HUES48 (cell line): ENCODE measurements around the gene SLMAP.
"Not testable (repeated sequence)": the region's sequence is repeated elsewhere in the genome, so short reads cannot be mapped to it uniquely, and the experiment has no call there.

Experiments
- H3K27ac ChIP-seq: one replicate; pipeline ENCODE4 v1.7.0; 2013; ENCODE audit warnings: low read depth, low read length, inconsistent platforms
- H3K27me3 ChIP-seq: 2 replicates; pipeline ENCODE4 v1.6.1; 2013; ENCODE audit warnings: mild to moderate bottlenecking, low read length; ENCODE audit not compliant: control insufficient read depth, insufficient read depth
- H3K36me3 ChIP-seq: 2 replicates; pipeline ENCODE4 v1.6.1; 2013; ENCODE audit warnings: low read length; ENCODE audit not compliant: control insufficient read depth, insufficient read depth
- H3K4me1 ChIP-seq: 2 replicates; pipeline ENCODE4 v1.6.1; 2013; ENCODE audit warnings: mild to moderate bottlenecking, low read length; ENCODE audit not compliant: control insufficient read depth, insufficient read depth
- H3K4me3 ChIP-seq: 2 replicates; pipeline ENCODE4 v1.5.1; 2013; ENCODE audit warnings: mild to moderate bottlenecking, low read depth, low read length
- H3K9ac ChIP-seq: 2 replicates; pipeline ENCODE4 v1.6.1; 2013; ENCODE audit warnings: mild to moderate bottlenecking, low read depth, low read length, moderate library complexity
- H3K9me3 ChIP-seq: 2 replicates; pipeline ENCODE4 v1.6.1; 2013; ENCODE audit warnings: low read length; ENCODE audit not compliant: control insufficient read depth, insufficient read depth

Gene SLMAP

DNA sequence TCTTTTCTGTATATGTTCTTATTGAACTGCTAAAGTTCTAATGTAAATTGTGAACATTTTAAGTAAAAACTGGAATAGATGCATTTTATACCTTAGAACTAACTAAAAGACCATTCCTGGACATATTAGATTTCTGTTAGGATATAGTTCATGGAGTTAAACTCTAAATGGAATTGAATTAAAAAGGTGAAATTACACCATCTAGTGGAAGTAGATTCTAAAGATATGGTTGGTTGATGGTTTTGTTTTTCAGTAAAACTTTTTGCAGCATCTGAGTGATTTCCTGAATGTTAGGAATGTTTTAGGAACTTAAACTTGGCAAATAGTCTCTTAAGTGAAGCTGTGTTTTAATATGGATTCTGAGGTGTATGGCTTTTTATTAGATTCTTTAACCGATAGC is 96.8 kb downstream of the SLMAP start:
- no peak overlapping the region for H3K4me3 ChIP-seq
- no peaks in the 10 kb centered on the region for H3K9me3 ChIP-seq
- no peaks in the 10 kb centered on the region for H3K27me3 ChIP-seq
- H3K36me3 ChIP-seq: peaks cover 15% of the 10 kb centered on the region
- H3K4me1 ChIP-seq: no peaks in the 10 kb centered on the region
- H3K27ac ChIP-seq: no peak overlapping the region
- H3K9ac ChIP-seq: no peak overlapping the region

DNA sequence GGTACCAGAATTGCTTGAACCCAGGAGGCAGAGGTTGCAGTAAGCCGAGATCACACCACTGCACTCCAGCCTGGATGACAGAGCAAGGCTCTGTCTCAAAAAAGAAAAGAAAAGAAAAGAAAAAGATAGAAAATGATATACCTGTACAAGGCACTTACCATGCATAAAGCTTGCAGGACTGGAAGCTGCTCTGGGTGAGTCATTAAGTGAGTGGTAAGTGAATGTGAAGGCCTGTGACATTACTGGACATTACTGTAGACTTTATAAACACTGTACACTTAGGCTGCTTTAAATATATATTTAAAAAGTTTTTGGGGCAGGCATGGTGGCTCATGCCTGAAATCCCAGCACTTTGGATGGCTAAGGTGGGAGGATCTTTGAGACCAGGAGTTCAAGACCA is 99.2 kb downstream of the SLMAP start:
- H3K4me1 ChIP-seq: no peaks in the 10 kb centered on the region
- no peak overlapping the region for H3K4me3 ChIP-seq
- H3K27ac ChIP-seq: no peak overlapping the region

DNA sequence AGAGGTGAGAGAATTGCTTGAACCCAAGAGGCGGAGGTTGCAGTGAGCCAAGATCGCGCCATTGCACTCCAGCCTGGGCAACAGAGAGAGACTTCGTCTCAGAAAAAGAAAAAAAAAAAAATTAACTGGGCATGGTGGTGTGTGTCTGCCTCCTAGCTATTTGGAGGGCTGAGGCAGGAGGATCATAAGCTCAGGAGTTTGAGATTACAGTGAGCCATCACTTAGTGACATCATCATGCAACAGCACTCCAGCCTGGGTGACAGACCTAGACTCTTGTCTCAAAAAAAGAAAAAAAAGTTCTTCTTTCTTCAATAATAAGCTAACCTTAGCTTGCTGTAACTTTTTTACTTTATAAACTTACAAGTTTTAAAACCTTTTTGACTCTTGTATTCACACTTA is 99.8 kb downstream of the SLMAP start:
- H3K36me3 ChIP-seq: peaks cover 39% of the 10 kb centered on the region
- H3K27ac ChIP-seq: no peak overlapping the region

More for the DNA sequence above, 99.2 kb downstream of the SLMAP start:
- peaks cover 35% of the 10 kb centered on the region for H3K36me3 ChIP-seq
- no peaks in the 10 kb centered on the region for H3K27me3 ChIP-seq
- H3K9ac ChIP-seq: no peak overlapping the region
- H3K9me3 ChIP-seq: no peaks in the 10 kb centered on the region

DNA sequence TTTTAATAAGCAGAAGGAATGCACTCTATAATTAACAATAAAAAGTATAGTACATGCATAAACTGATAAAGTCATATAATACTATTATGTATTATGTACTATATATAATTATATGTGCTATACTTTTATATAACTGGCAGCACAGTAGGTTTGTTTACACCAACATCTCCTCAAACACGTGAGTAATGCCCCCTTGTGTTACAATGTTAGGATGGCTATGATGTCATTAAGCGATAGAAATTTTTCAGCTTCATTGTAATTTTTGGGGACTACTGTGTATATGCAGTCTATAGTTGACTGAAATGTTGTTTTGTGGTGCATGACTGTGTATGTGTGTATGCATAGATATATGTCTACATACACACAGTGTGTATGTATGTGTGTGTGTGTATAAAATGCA is 100.6 kb downstream of the SLMAP start:
- no peak overlapping the region for H3K4me3 ChIP-seq
- H3K9me3 ChIP-seq: no peaks in the 10 kb centered on the region
- peaks cover 44% of the 10 kb centered on the region for H3K36me3 ChIP-seq
- no peak overlapping the region for H3K27ac ChIP-seq
- no peak overlapping the region for H3K9ac ChIP-seq
- H3K27me3 ChIP-seq: no peaks in the 10 kb centered on the region
- H3K4me1 ChIP-seq: no peaks in the 10 kb centered on the region

More for the DNA sequence above, 99.8 kb downstream of the SLMAP start:
- H3K9ac ChIP-seq: no peak overlapping the region
- no peaks in the 10 kb centered on the region for H3K9me3 ChIP-seq
- no peaks in the 10 kb centered on the region for H3K27me3 ChIP-seq
- H3K4me1 ChIP-seq: no peaks in the 10 kb centered on the region
- H3K4me3 ChIP-seq: no peak overlapping the region

DNA sequence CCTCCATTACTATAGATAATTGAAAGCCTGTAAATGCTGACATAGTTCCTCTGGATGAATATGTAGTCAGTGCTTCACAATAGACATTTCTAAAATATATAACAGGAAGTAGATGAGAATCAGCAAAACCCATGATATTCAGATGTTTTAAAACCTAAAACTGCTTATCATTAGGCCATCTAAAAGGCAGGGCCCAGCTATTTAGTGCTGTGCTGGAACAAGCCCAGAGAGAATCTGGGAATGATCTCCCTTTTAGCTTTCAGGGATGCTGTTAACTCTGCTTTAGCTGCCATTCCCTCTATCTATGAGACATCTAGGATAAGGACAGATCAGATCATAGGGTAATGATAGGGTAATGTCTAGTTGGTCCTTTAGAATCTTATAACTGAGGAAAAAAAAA is 106.8 kb downstream of the SLMAP start:
- H3K27me3 ChIP-seq: no peaks in the 10 kb centered on the region
- H3K4me1 ChIP-seq: no peaks in the 10 kb centered on the region; the same call in 1 of the 2 replicates
- H3K9me3 ChIP-seq: no peaks in the 10 kb centered on the region
- H3K36me3 ChIP-seq: peaks cover 71% of the 10 kb centered on the region
- H3K4me3 ChIP-seq: no peak overlapping the region
- H3K9ac ChIP-seq: no peak overlapping the region
- no peak overlapping the region for H3K27ac ChIP-seq

DNA sequence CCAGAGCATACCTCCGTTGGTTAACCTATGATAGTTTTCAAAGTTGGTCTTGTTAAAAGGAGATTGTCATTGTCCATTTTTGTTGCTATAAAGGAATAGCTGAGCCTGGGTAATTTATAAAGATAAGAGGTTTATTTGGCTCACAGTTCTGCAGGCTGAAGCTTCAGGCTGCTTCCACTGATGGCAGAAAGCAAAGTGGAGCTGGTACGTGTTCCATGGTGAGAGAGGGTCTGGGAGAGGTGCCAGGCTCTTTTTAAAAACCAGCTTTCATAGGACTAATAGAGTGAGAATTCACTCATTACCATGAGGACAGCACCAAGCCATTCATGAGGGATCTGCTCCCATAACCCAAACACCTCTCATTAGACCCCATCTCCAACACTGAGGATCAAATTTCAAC is 107.3 kb downstream of the SLMAP start:
- Histone ChIP-seq H3K9ac (no peak overlapping the region), H3K4me3 (no peak overlapping the region), H3K27me3 (no peaks in the 10 kb centered on the region), H3K27ac (no peak overlapping the region), H3K36me3 (peaks cover 66% of the 10 kb centered on the region), H3K4me1 (no peaks in the 10 kb centered on the region; the same call in 1 of the 2 replicates), H3K9me3 (no peaks in the 10 kb centered on the region)

DNA sequence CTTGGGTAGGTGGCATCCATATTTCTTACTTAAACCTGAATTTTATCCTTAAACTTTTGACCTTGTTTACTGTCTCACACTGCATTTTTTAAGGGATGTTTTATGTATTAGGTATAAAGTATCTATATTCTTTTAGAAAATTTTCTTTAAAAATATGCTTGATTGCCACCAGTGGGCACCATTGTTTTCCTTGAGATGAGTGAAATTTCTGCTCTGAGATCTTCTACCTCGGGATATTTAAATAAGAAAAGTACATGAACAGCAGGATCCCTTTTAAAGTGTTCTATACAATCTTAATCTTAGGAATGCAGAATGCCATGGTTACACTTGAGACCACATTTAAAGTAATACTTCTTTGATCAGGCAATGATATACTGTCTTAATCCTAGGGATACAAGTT is 108.7 kb downstream of the SLMAP start:
- H3K9ac ChIP-seq: no peak overlapping the region
- no peaks in the 10 kb centered on the region; the same call in 1 of the 2 replicates for H3K4me1 ChIP-seq
- peaks cover 57% of the 10 kb centered on the region for H3K36me3 ChIP-seq
- H3K9me3 ChIP-seq: no peaks in the 10 kb centered on the region
- H3K27ac ChIP-seq: no peak overlapping the region
- no peak overlapping the region for H3K4me3 ChIP-seq
- no peaks in the 10 kb centered on the region for H3K27me3 ChIP-seq

DNA sequence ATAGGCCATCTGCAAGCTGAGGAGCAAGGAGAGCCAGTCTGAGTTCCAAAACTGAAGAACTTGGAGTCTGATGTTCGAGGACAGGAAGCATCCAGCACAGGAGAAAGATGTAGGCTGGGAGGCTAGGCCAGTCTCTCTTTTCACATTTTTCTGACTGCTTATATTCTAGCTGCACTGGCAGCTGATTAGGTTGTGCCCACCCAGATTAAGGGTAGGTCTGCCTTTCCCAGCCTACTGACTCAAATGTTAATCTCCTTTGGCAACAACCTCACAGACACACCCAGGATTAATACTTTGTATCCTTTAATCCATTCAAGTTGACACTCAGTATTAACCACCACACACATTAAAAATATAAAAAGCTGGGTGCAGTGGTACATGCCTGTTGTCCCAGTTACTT is 113.0 kb downstream of the SLMAP start:
- H3K36me3 ChIP-seq: peaks cover 34% of the 10 kb centered on the region
- H3K9ac ChIP-seq, H3K27ac ChIP-seq, H3K9me3 ChIP-seq, H3K27me3 ChIP-seq, H3K4me3 ChIP-seq, H3K4me1 ChIP-seq: not testable (repeated sequence)

DNA sequence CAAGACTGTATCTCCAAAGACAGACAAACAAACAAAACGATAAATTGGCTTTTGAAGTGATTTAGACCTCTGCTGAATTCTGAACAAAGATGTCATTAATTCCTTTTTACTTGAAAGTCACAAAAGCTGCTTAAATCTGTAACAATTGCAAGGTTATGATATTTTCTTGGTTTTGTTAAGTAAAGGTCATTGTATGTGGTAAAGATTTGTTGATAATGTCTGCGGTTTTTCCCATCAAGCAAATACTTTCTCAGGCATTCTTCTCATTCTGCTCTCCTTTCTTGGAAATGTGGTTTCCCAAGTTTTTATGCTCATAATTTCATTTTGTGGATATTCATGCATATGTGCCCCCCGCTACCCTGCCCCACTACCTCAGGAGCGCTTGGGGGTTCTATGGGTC is 116.5 kb downstream of the SLMAP start:
- H3K4me1 ChIP-seq: no peaks in the 10 kb centered on the region
- no peak overlapping the region for H3K27ac ChIP-seq
- peaks cover 12% of the 10 kb centered on the region; the same call in 1 of the 2 replicates for H3K36me3 ChIP-seq
- no peak overlapping the region for H3K9ac ChIP-seq
- no peaks in the 10 kb centered on the region for H3K9me3 ChIP-seq
- no peak overlapping the region for H3K4me3 ChIP-seq
- no peaks in the 10 kb centered on the region for H3K27me3 ChIP-seq

DNA sequence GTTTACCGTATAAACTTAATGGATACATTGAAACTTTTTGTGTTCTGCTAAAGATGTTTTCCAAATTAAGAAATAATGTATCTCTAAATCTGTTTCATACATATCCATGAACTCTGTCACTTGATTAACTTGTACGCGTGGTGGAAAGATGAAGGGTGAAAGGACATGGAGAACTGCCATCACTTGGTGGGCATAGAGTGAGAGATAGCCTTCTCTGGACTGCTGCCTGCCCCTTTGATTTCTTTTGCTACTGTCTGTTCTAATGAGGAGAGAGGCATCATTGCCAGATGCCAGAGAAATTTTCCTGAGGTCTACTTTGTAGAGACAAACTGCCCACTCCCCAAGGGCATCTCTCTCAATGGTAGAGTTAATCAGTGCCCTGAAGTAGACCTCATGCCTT is 120.5 kb downstream of the SLMAP start:
- H3K9ac ChIP-seq: no peak overlapping the region

DNA sequence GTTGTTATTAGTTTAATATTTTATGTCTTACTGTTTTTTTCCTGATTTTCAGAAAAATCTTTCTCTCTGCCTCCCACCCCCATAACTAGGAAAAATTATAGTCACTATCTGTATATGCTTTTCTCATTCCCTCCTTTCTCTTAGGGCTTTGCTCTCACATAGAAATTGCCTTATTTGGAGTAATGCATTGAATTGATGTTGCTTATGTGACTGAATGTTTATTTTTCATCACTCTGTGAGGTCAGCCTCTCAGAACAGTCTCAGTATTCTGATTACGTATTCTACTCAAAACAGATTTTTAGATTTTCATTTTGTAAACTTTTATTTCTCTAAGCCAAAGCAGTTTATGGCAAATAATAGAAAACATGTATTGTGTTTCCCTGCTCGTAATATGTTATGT is 121.0 kb downstream of the SLMAP start:
- Histone ChIP-seq H3K27ac (no peak overlapping the region), H3K4me3 (no peak overlapping the region), H3K27me3 (no peaks in the 10 kb centered on the region), H3K4me1 (peaks cover 1% of the 10 kb centered on the region; the same call in 1 of the 2 replicates), H3K9ac (no peak overlapping the region), H3K9me3 (no peaks in the 10 kb centered on the region), H3K36me3 (no peaks in the 10 kb centered on the region; the same call in 1 of the 2 replicates)

More for the DNA sequence above, 120.5 kb downstream of the SLMAP start:
- Histone ChIP-seq H3K36me3 (peaks cover 2% of the 10 kb centered on the region; the same call in 1 of the 2 replicates), H3K4me3 (no peak overlapping the region), H3K9me3 (no peaks in the 10 kb centered on the region), H3K27me3 (no peaks in the 10 kb centered on the region), H3K4me1 (no peaks in the 10 kb centered on the region), H3K27ac (no peak overlapping the region)

DNA sequence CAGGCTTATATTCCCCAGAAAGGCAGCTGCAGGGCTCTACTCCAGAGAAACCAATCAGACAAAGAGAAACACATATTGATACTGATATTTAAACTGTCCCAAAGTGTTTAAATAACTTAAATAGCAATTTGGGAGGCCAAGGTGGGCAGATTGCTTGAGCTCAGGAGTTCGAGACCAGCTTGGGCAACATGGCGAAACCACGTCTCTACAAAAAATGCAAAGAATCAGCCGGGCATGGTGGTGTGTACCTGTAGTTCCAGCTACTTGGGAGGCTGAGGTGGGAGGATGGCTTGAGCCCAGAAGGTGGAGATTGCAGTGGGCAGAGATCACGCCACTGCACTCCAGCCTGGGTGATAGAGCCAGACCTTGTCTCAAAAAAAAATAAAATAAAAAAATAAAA is 128.3 kb downstream of the SLMAP start:
- H3K27me3 ChIP-seq, H3K27ac ChIP-seq, H3K9ac ChIP-seq, H3K9me3 ChIP-seq, H3K4me3 ChIP-seq, H3K36me3 ChIP-seq: not testable (repeated sequence)
- H3K4me1 ChIP-seq: peaks cover 14% of the 10 kb centered on the region
